Measurements from ENCODE around the gene PARVG.

Gene PARVG

DNA sequence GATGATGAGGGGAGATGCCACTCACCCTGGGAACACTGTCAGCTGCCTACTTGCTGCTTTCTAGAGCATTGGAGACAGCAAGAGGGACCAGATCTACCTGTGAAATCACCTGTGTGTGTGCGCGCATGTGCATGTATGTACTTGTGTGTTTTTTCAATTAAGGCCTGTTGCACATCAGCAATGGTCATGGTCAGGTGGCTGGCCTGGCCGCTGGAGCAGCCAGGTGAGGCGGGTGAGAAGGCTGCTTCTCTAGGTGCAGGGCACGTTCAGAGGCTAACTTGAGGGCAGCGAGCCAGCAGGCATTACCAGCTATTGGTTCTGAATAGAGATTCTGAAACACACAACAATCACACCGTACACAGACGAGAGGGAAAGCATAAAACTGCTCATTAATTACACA, 65.1 kb downstream of the PARVG start:
- TF ChIP-seq ZNF384 (IDR thresholded peaks at IDR 0.05) (no peak), CTBP1 (IDR thresholded peaks at IDR 0.05; ENCODE audit: borderline replicate concordance) (no peak), BHLHE40 (IDR thresholded peaks at IDR 0.05; ENCODE audit: borderline replicate concordance) (no peak), L3MBTL2 (conservative IDR thresholded peaks at IDR 0.05) (no peak), ELF4 (IDR thresholded peaks at IDR 0.05) (no peak), NFRKB (IDR thresholded peaks at IDR 0.05) (no peak), HDGF (IDR thresholded peaks at IDR 0.05; ENCODE audit: borderline replicate concordance) (no peak), FOXM1 (IDR thresholded peaks at IDR 0.05; ENCODE audit: borderline replicate concordance) (no peak)
- POLR2A ChIA-PET = no interaction called here
- no peak for DNase-seq (ENCODE audit: extremely low spot score)
- CTCF ChIA-PET = no interaction called here

DNA sequence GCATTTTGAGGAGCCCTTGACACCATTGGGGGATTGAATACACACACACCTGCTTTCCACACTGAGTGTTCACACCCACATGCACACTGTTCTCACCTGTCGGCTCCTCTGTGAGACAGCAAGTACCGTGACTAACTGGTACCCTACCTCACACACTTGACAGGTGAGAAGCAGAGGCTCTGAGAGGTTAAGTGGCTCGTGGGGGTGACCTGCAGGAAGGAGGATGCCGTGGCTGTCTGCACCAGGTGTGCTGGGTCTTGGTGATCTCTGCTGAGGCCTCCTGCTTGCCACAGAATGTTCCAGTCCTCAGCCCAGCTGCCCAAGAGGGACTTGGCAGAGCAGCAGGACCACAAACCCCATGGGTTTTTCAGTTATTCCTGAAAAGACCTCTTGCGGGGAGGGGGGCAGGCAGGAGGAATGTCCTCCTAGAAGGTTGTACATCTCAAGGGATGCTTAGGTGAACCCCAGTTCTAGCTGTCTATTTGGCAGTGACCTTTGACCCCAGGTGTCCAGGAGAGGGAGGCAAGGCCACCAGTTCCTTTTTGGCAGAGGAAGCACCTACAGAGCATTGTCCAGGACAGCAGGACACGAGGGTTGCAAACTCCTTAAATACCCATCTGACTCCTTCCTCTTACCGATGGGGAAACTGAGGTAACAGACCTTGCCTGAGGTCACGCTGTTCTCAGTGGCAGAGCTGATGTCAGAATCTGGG, 66.0 kb downstream of the PARVG start:
- CTCF ChIA-PET = no interaction called here
- POLR2A ChIA-PET = no interaction called here
- no peak for DNase-seq (ENCODE audit: extremely low spot score)
- TF ChIP-seq L3MBTL2 (conservative IDR thresholded peaks at IDR 0.05) = no peak
- TF ChIP-seq FOXA1 (IDR thresholded peaks at IDR 0.05) = no peak
- no peak for TF ChIP-seq HDGF (IDR thresholded peaks at IDR 0.05; ENCODE audit: borderline replicate concordance)
- TF ChIP-seq TARDBP (IDR thresholded peaks at IDR 0.05) = no peak
- no peak for TF ChIP-seq FOXM1 (IDR thresholded peaks at IDR 0.05; ENCODE audit: borderline replicate concordance)
- no peak for TF ChIP-seq SUZ12 (IDR thresholded peaks at IDR 0.05)
- no peak for TF ChIP-seq NFRKB (IDR thresholded peaks at IDR 0.05)
- no peak for TF ChIP-seq FOXK2 (IDR thresholded peaks at IDR 0.05)
- TF ChIP-seq CTBP1 (IDR thresholded peaks at IDR 0.05; ENCODE audit: borderline replicate concordance) = no peak
- no peak for TF ChIP-seq SP1 (IDR thresholded peaks at IDR 0.05)
- no peak for TF ChIP-seq LEF1 (IDR thresholded peaks at IDR 0.05; ENCODE audit: borderline replicate concordance)
- no peak for TF ChIP-seq ARNT (IDR thresholded peaks at IDR 0.05)
- no peak for TF ChIP-seq BHLHE40 (IDR thresholded peaks at IDR 0.05; ENCODE audit: borderline replicate concordance)
- no peak for TF ChIP-seq ZNF384 (IDR thresholded peaks at IDR 0.05)
- TF ChIP-seq, protein P1, sequence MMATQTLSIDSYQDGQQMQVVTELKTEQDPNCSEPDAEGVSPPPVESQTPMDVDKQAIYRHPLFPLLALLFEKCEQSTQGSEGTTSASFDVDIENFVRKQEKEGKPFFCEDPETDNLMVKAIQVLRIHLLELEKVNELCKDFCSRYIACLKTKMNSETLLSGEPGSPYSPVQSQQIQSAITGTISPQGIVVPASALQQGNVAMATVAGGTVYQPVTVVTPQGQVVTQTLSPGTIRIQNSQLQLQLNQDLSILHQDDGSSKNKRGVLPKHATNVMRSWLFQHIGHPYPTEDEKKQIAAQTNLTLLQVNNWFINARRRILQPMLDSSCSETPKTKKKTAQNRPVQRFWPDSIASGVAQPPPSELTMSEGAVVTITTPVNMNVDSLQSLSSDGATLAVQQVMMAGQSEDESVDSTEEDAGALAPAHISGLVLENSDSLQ (IDR thresholded peaks at IDR 0.05) = no peak
- no peak for TF ChIP-seq ELF4 (IDR thresholded peaks at IDR 0.05)

DNA sequence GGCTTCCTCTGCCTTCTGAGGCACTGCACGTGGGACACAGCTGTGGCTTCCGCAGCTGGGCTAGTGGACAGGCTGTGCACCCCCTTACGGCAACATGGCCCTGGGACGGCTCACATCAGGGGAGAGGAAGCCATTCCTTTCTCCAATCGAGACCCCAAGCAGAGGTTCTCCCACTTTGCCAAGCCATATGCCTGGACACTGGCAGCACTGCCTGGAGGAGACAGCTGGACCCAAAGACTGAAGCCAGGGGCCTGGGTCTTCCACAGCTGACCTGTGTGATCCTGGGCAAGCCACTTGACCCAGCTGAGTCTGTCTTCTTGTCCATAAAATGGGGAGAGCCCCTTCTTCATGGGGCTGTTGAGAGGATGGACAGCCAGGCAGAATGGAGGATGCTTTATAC, 66.6 kb downstream of the PARVG start:
- DNase-seq (ENCODE audit: extremely low spot score) = no peak
- ChIA-PET CTCF (no interaction called here), POLR2A (no interaction called here)
- TF ChIP-seq HDGF (IDR thresholded peaks at IDR 0.05; ENCODE audit: borderline replicate concordance) (no peak), SP1 (IDR thresholded peaks at IDR 0.05) (no peak), CTBP1 (IDR thresholded peaks at IDR 0.05; ENCODE audit: borderline replicate concordance) (no peak), FOXA1 (IDR thresholded peaks at IDR 0.05) (no peak), LEF1 (IDR thresholded peaks at IDR 0.05; ENCODE audit: borderline replicate concordance) (no peak), BHLHE40 (IDR thresholded peaks at IDR 0.05; ENCODE audit: borderline replicate concordance) (no peak), ELF4 (IDR thresholded peaks at IDR 0.05) (no peak), ARNT (IDR thresholded peaks at IDR 0.05) (no peak), FOXK2 (IDR thresholded peaks at IDR 0.05) (no peak), SUZ12 (IDR thresholded peaks at IDR 0.05) (no peak)
- TF ChIP-seq, protein P1 (IDR thresholded peaks at IDR 0.05) = no peak

DNA sequence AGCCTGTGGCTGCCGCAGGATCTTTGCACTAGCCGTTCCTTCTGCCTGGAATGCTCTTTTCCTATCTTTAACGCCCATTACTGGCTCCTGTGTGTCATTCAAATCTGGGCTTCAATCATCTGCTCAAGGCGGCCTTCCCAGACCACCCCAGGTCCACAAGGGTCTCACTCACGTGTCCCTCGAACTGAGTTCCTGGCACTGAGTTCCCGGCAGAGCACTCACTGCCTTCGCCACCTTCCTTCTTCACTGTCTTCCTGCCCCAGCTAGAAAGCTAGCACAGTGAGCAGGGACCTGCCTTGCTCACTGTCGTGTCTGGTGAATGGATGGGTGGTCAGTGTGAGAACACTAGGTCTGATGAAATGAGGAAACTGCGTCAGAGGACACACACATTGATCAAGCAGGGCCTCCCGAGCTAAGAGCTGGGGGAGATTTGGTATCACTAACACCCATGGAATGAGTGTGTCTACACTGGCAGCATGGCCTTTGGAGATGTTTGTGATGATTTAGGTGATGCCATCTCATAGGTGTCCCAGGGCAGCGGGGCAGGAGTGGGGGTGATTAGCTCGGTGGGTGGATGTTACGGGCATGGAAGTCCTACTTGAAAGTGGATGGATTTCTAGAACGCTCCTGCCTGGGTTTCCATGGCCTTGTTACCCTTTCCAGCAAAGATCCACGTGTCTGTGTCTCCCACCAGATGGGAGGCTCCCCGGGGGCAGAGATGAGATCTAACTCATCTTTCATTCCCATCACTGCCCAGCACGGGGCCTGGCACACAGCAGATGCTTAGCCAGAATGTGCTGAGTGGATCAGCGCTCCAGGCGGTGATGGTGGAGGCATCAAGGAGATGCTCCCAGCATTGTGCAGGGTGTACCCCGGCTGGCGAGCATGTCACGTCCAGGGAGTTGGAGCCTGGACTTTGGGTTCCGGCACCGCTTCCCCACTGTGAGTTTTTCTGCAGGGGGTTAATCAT, 67.5 kb downstream of the PARVG start:
- POLR2A ChIA-PET = no interaction called here
- no peak for DNase-seq (ENCODE audit: extremely low spot score)
- CTCF ChIA-PET = no interaction called here
- TF ChIP-seq, protein P1 (IDR thresholded peaks at IDR 0.05) = no peak
- no peak for TF ChIP-seq ZNF384 (IDR thresholded peaks at IDR 0.05)
- TF ChIP-seq BHLHE40 (IDR thresholded peaks at IDR 0.05; ENCODE audit: borderline replicate concordance) = no peak
- no peak for TF ChIP-seq TARDBP (IDR thresholded peaks at IDR 0.05)
- no peak for TF ChIP-seq CTBP1 (IDR thresholded peaks at IDR 0.05; ENCODE audit: borderline replicate concordance)
- no peak for TF ChIP-seq SP1 (IDR thresholded peaks at IDR 0.05)
- TF ChIP-seq ELF4 (IDR thresholded peaks at IDR 0.05) = no peak

DNA sequence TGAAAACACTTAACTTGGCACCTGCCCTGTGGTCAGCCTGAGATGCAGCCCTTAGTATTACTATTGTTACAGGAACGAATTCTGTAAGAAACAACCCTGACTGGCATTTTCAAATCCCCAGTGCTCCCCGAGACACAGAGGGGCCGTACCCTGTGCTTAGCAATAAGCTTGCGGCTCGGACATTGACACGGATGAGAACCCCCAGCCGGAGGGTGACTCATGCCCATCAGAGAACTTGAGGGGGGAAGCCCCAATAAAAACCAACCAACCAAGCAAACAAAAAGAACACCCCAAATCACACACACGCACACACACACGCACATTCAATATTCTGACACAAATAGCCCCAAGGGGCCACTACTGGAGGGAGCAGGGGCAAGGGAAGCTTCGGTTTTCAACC, 68.2 kb downstream of the PARVG start:
- DNase-seq (ENCODE audit: extremely low spot score) = no peak
- TF ChIP-seq NFRKB (IDR thresholded peaks at IDR 0.05) = no peak
- TF ChIP-seq BHLHE40 (IDR thresholded peaks at IDR 0.05; ENCODE audit: borderline replicate concordance) = no peak
- TF ChIP-seq ELF4 (IDR thresholded peaks at IDR 0.05) = no peak
- no peak for TF ChIP-seq FOXA1 (IDR thresholded peaks at IDR 0.05)
- TF ChIP-seq, protein P1 (IDR thresholded peaks at IDR 0.05) = no peak
- no peak for TF ChIP-seq ARNT (IDR thresholded peaks at IDR 0.05)
- TF ChIP-seq HDGF (IDR thresholded peaks at IDR 0.05; ENCODE audit: borderline replicate concordance) = no peak
- no peak for TF ChIP-seq SP1 (IDR thresholded peaks at IDR 0.05)
- no peak for TF ChIP-seq LEF1 (IDR thresholded peaks at IDR 0.05; ENCODE audit: borderline replicate concordance)
- no peak for TF ChIP-seq CTBP1 (IDR thresholded peaks at IDR 0.05; ENCODE audit: borderline replicate concordance)
- TF ChIP-seq ZNF384 (IDR thresholded peaks at IDR 0.05) = no peak
- no peak for TF ChIP-seq FOXM1 (IDR thresholded peaks at IDR 0.05; ENCODE audit: borderline replicate concordance)
- TF ChIP-seq TARDBP (IDR thresholded peaks at IDR 0.05) = no peak
- TF ChIP-seq SUZ12 (IDR thresholded peaks at IDR 0.05) = no peak
- no peak for TF ChIP-seq L3MBTL2 (conservative IDR thresholded peaks at IDR 0.05)
- TF ChIP-seq FOXK2 (IDR thresholded peaks at IDR 0.05) = no peak
- ChIA-PET POLR2A (no interaction called here), CTCF (no interaction called here)

Data from HEK293T (cell line).